Hepatocyte (in vitro differentiated cells): ENCODE data around the gene DCN.

Source experiments
- CTCF ChIP-seq: fragments of 200-600 bp; sonication (generic); IDR thresholded peaks from 2 replicates; pipeline ENCODE4 v1.5.1; 2016; ENCODE audit warnings: antibody characterized with exemption, mild to moderate bottlenecking; ENCODE audit not compliant: poor library complexity
- EZH2 ChIP-seq: fragments of 200-600 bp; sonication (generic); IDR thresholded peaks from 2 replicates; pipeline ENCODE4 v1.6.1; 2016; ENCODE audit warnings: antibody characterized with exemption, mild to moderate bottlenecking, borderline replicate concordance
- EZH2phosphoT487 ChIP-seq: fragments of 200-600 bp; sonication (generic); IDR thresholded peaks from one replicate; pipeline ENCODE4 v1.6.1; 2018; ENCODE audit warnings: antibody characterized with exemption, mild to moderate bottlenecking, low read depth, moderate library complexity; ENCODE audit not compliant: unreplicated experiment, severe bottlenecking

DNA sequence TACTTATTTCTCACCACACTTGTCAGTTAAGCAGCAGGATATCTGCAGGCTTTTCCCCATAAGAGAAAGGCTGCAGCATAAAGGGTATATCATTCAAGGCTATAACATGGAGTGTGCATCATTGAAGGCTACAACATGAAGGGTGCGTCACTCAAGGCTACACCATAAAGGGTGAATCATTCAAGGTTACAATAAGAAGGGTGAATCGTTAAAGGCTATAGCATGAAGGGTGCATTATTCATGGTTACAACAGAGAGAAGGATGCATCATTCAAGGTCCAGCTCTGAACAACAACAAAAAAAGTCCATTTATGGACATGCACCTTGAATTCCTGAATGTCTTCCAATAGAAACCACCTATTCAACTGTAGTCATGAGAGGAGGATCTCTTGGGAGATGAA, 38.6 kb downstream of the DCN start:
- TF ChIP-seq EZH2phosphoT487 (no peak), CTCF (no peak), EZH2 (no peak)
